HEK293 (cell line): Measurements from ENCODE around the gene CTPS1.

ENCODE experiments used
- CTCF ChIA-PET: fragments of 350-600 bp; formaldehyde crosslinking; extraction: SDS; loops from one replicate; lab custom pipeline; 2021; ENCODE audit warnings: antibody characterized with exemption; lab: Yijun Ruan, JAX
- POLR2A ChIA-PET: fragments of 300-600 bp; formaldehyde crosslinking; extraction: SDS; loops from one replicate; lab custom pipeline; 2020; ENCODE audit warnings: antibody characterized with exemption, inconsistent platforms; lab: Yijun Ruan, JAX
- H3K27ac ChIP-seq: fragments of 200-500 bp; sonication (Bioruptor generic); 2 replicates; pipeline ENCODE4 v1.5.1; 2014; ENCODE audit warnings: low read depth, low read length, control low read depth, inconsistent platforms; ENCODE audit errors: extremely low read depth
- H3K36me3 ChIP-seq, 2 experiments: fragments of 200-500 bp in 1 of 2; sonication (Bioruptor generic) in 1 of 2; 1 replicate in 1 of 2; 2 replicates in 1 of 2; pipeline ENCODE4 v1.5.1; 2014 to 2017; ENCODE audit warnings: inconsistent platforms in 2 of 2, low read length in 2 of 2; ENCODE audit not compliant: control insufficient read depth in 2 of 2, insufficient read depth in 1 of 2
- H3K4me1 ChIP-seq: fragments of 200-500 bp; sonication (Bioruptor generic); 2 replicates; pipeline ENCODE4 v1.5.1; 2014; ENCODE audit warnings: mild to moderate bottlenecking, low read length, inconsistent platforms; ENCODE audit not compliant: control insufficient read depth, insufficient read depth
- H3K4me3 ChIP-seq: 2 replicates; pipeline ENCODE4 v1.5.1; 2011; ENCODE audit warnings: low read depth, mild to moderate bottlenecking, control low read depth, low read length, moderate library complexity
- H3K9me3 ChIP-seq: fragments of 200-500 bp; sonication (Bioruptor generic); 2 replicates; pipeline ENCODE4 v1.5.1; 2014; ENCODE audit warnings: low read depth, low read length, inconsistent platforms; ENCODE audit not compliant: control insufficient read depth, insufficient read depth
- BCL11B ChIP-seq: fragments of 450-650 bp; formaldehyde crosslinking; IDR thresholded peaks from 2 replicates; pipeline ENCODE4 v1.5.1; 2016; ENCODE audit warnings: low read depth, missing biosample characterization, missing genetic modification characterization
- HOXC10 ChIP-seq: sonication (generic); formaldehyde crosslinking; IDR thresholded peaks from 2 replicates; pipeline ENCODE4 v1.8.1; 2023; ENCODE audit warnings: mild to moderate bottlenecking, missing genetic modification reagents
- KLF8 ChIP-seq: fragments of 450-650 bp; formaldehyde crosslinking; IDR thresholded peaks from 2 replicates; pipeline ENCODE4 v1.5.1; 2016; ENCODE audit warnings: missing biosample characterization, missing genetic modification characterization
- OSR2 ChIP-seq: fragments of 450-650 bp; formaldehyde crosslinking; IDR thresholded peaks from 2 replicates; pipeline ENCODE4 v1.5.1; 2016; ENCODE audit warnings: missing biosample characterization, missing genetic modification characterization
- RBAK ChIP-seq: fragments of 450-650 bp; formaldehyde crosslinking; IDR thresholded peaks from 2 replicates; pipeline ENCODE4 v1.5.1; 2016; ENCODE audit warnings: missing biosample characterization, missing genetic modification characterization
- TRIM28 ChIP-seq: IDR thresholded peaks from 2 replicates; pipeline ENCODE4 v1.6.1; 2011; ENCODE audit warnings: low read length, control low read depth, borderline replicate concordance
- ZBTB17 ChIP-seq: fragments of 450-650 bp; formaldehyde crosslinking; IDR thresholded peaks from 2 replicates; pipeline ENCODE4 v1.5.1; 2016; ENCODE audit warnings: missing biosample characterization, missing genetic modification characterization
- ZBTB48 ChIP-seq: fragments of 450-650 bp; formaldehyde crosslinking; IDR thresholded peaks from 2 replicates; pipeline ENCODE4 v1.5.1; 2016; ENCODE audit warnings: missing biosample characterization, missing genetic modification characterization
- ZBTB7A ChIP-seq: fragments of 450-650 bp; formaldehyde crosslinking; IDR thresholded peaks from 2 replicates; pipeline ENCODE4 v1.5.1; 2016; ENCODE audit warnings: low read depth, missing biosample characterization, missing genetic modification characterization
- ZBTB8A ChIP-seq: fragments of 450-650 bp; formaldehyde crosslinking; IDR thresholded peaks from 2 replicates; pipeline ENCODE4 v1.5.1; 2016; ENCODE audit warnings: missing biosample characterization, missing genetic modification characterization
- ZNF121 ChIP-seq: fragments of 450-650 bp; formaldehyde crosslinking; IDR thresholded peaks from 2 replicates; pipeline ENCODE4 v1.5.1; 2016; ENCODE audit warnings: missing biosample characterization, missing genetic modification characterization
- ZNF133 ChIP-seq: fragments of 450-650 bp; formaldehyde crosslinking; IDR thresholded peaks from 2 replicates; pipeline ENCODE4 v1.5.1; 2016; ENCODE audit warnings: missing biosample characterization, missing genetic modification characterization
- ZNF140 ChIP-seq: fragments of 450-650 bp; formaldehyde crosslinking; IDR thresholded peaks from 2 replicates; pipeline ENCODE4 v1.5.1; 2016; ENCODE audit warnings: missing biosample characterization, missing genetic modification characterization
- ZNF280C ChIP-seq: fragments of 450-650 bp; formaldehyde crosslinking; IDR thresholded peaks from 2 replicates; pipeline ENCODE4 v1.5.1; 2016; ENCODE audit warnings: missing biosample characterization, missing genetic modification characterization
- ZNF354C ChIP-seq: fragments of 450-650 bp; formaldehyde crosslinking; IDR thresholded peaks from 2 replicates; pipeline ENCODE4 v1.5.1; 2016; ENCODE audit warnings: missing biosample characterization, missing genetic modification characterization, low read depth, borderline replicate concordance
- ZNF366 ChIP-seq: fragments of 450-650 bp; formaldehyde crosslinking; conservative IDR thresholded peaks from 2 replicates; pipeline ENCODE4 v1.5.1; 2016; ENCODE audit warnings: missing biosample characterization, missing genetic modification characterization
- ZNF37A ChIP-seq: fragments of 450-650 bp; IDR thresholded peaks from 2 replicates; pipeline ENCODE4 v1.5.1; 2018; ENCODE audit warnings: missing biosample characterization, missing genetic modification characterization
- ZNF391 ChIP-seq: fragments of 450-650 bp; formaldehyde crosslinking; IDR thresholded peaks from 2 replicates; pipeline ENCODE4 v1.5.1; 2016; ENCODE audit warnings: low read depth, missing biosample characterization, missing genetic modification characterization, borderline replicate concordance
- ZNF48 ChIP-seq: fragments of 450-650 bp; formaldehyde crosslinking; IDR thresholded peaks from 2 replicates; pipeline ENCODE4 v1.5.1; 2016; ENCODE audit warnings: missing biosample characterization, missing genetic modification characterization
- ZNF501 ChIP-seq: fragments of 450-650 bp; formaldehyde crosslinking; IDR thresholded peaks from 2 replicates; pipeline ENCODE4 v1.5.1; 2016; ENCODE audit warnings: missing biosample characterization, missing genetic modification characterization
- ZNF510 ChIP-seq: fragments of 450-650 bp; formaldehyde crosslinking; IDR thresholded peaks from 2 replicates; pipeline ENCODE4 v1.5.1; 2018; ENCODE audit warnings: mild to moderate bottlenecking, missing genetic modification characterization, missing biosample characterization; ENCODE audit not compliant: insufficient replicate concordance
- ZNF513 ChIP-seq: fragments of 450-650 bp; IDR thresholded peaks from 2 replicates; pipeline ENCODE4 v1.5.1; 2018; ENCODE audit warnings: missing biosample characterization, missing genetic modification characterization
- ZNF548 ChIP-seq: fragments of 450-650 bp; formaldehyde crosslinking; IDR thresholded peaks from 2 replicates; pipeline ENCODE4 v1.5.1; 2016; ENCODE audit warnings: missing biosample characterization, missing genetic modification characterization
- ZNF580 ChIP-seq: fragments of 450-650 bp; formaldehyde crosslinking; IDR thresholded peaks from 2 replicates; pipeline ENCODE4 v1.5.1; 2016; ENCODE audit warnings: missing biosample characterization, missing genetic modification characterization
- ZNF639 ChIP-seq: fragments of 450-650 bp; formaldehyde crosslinking; IDR thresholded peaks from 2 replicates; pipeline ENCODE4 v1.5.1; 2016; ENCODE audit warnings: missing biosample characterization, missing genetic modification characterization
- ZNF76 ChIP-seq: fragments of 450-650 bp; formaldehyde crosslinking; IDR thresholded peaks from 2 replicates; pipeline ENCODE4; 2016; ENCODE audit warnings: low read depth, missing biosample characterization, missing genetic modification characterization, borderline replicate concordance
- ZNF777 ChIP-seq: fragments of 450-650 bp; formaldehyde crosslinking; IDR thresholded peaks from 2 replicates; pipeline ENCODE4 v1.5.1; 2017; ENCODE audit warnings: missing biosample characterization, missing genetic modification characterization, borderline replicate concordance
- ZNF791 ChIP-seq: fragments of 450-650 bp; formaldehyde crosslinking; IDR thresholded peaks from 2 replicates; pipeline ENCODE4 v1.5.1; 2016; ENCODE audit warnings: missing biosample characterization, missing genetic modification characterization
- ZNF843 ChIP-seq: fragments of 450-650 bp; formaldehyde crosslinking; IDR thresholded peaks from 2 replicates; pipeline ENCODE4 v1.5.1; 2016; ENCODE audit warnings: missing biosample characterization, missing genetic modification characterization
- ZSCAN16 ChIP-seq: fragments of 450-650 bp; formaldehyde crosslinking; IDR thresholded peaks from 2 replicates; pipeline ENCODE4 v1.5.1; 2016; ENCODE audit warnings: missing biosample characterization, missing genetic modification characterization

CTPS1 gene

GRCh38 chr1:40989066-40989465 is 9.6 kb downstream of the CTPS1 start:
- Histone ChIP-seq H3K4me1 (no peaks in the 10 kb centered on the region), H3K9me3 (no peaks in the 10 kb centered on the region), H3K4me3 (no peak overlapping the region), H3K27ac (no peak overlapping the region), H3K36me3 (peaks cover 54 to 100% of the 10 kb centered on the region in 2 experiments)
- ChIA-PET POLR2A (interaction anchor here (1.1 kb wide), 1 partner anchor 14 kb away, joined by 3 read pairs; no protein-coding TSS in a partner anchor), CTCF (interaction anchor here (0.7 kb wide), 1 partner anchor 66 kb away, joined by 3 read pairs; no protein-coding TSS in a partner anchor)
- TF ChIP-seq ZNF133 (no peak), RBAK (tag by site-specific recombination) (no peak), ZNF510 (tag by site-specific recombination) (no peak), ZNF639 (no peak), OSR2 (tag by site-specific recombination) (no peak), ZBTB48 (tag by site-specific recombination) (no peak), ZNF501 (tag by site-specific recombination) (no peak), ZSCAN16 (tag by site-specific recombination) (no peak)

GRCh38 chr1:40997096-40997495 is 17.6 kb downstream of the CTPS1 start:
- H3K4me3 ChIP-seq: no peak overlapping the region
- no peak for TF ChIP-seq ZBTB7A (tag by site-specific recombination)
- no peak for TF ChIP-seq ZBTB48 (tag by site-specific recombination)
- no peak for TF ChIP-seq ZNF140 (tag by site-specific recombination)
- 0 out of 2 replicates have a peak, but pooled peaks have one; percentile 33 for TF ChIP-seq ZNF121 (tag by site-specific recombination)
- TF ChIP-seq ZNF548 (tag by site-specific recombination): no peak
- TF ChIP-seq ZNF580 (tag by site-specific recombination): no peak
- no peak for TF ChIP-seq ZNF513 (tag by site-specific recombination)
- TF ChIP-seq ZNF777: no peak
- no peaks in the 10 kb centered on the region for H3K9me3 ChIP-seq
- CTCF ChIA-PET: interaction anchor here (0.5 kb wide), 1 partner anchor 18 kb away, joined by 3 read pairs; no protein-coding TSS in a partner anchor
- POLR2A ChIA-PET: interaction anchor here (1.8 kb wide), 1 partner anchor 18 kb away, joined by 7 read pairs; the partner anchor contains the start of gene CTPS1
- H3K4me1 ChIP-seq: no peaks in the 10 kb centered on the region
- no peak overlapping the region for H3K27ac ChIP-seq
- H3K36me3 ChIP-seq: peaks cover 70 to 99% of the 10 kb centered on the region in 2 experiments

- Histone ChIP-seq H3K9me3 (no peaks in the 10 kb centered on the region), H3K4me1 (peaks cover 7% of the 10 kb centered on the region), H3K27ac (no peak overlapping the region), H3K4me3 (no peak overlapping the region), H3K36me3 (peaks cover 59 to 99% of the 10 kb centered on the region in 2 experiments)
- POLR2A ChIA-PET: no interaction called here
- CTCF ChIA-PET: interaction anchor here (0.6 to 0.7 kb wide), 2 partner anchors 44 to 49 kb away, joined by 3 to 5 read pairs; no protein-coding TSS in a partner anchor
- TF ChIP-seq ZNF366 (tag by site-specific recombination): no peak
- TF ChIP-seq ZNF843 (tag by site-specific recombination): no peak
- no peak for TF ChIP-seq ZNF354C (tag by site-specific recombination)
- no peak for TF ChIP-seq ZNF37A (tag by site-specific recombination)
- no peak for TF ChIP-seq ZNF76 (tag by site-specific recombination)
- TF ChIP-seq ZNF391 (tag by site-specific recombination): no peak
- TF ChIP-seq KLF8 (tag by site-specific recombination): no peak
- TF ChIP-seq HOXC10 (CRISPR knock-in tag): no peak
- TF ChIP-seq TRIM28: no peak
- no peak for TF ChIP-seq ZNF48
- no peak for TF ChIP-seq ZNF280C (tag by site-specific recombination)
- no peak for TF ChIP-seq ZBTB17 (tag by site-specific recombination)
- TF ChIP-seq BCL11B (tag by site-specific recombination): no peak
- no peak for TF ChIP-seq ZBTB8A
- TF ChIP-seq ZNF791 (tag by site-specific recombination): no peak
Observed at GRCh38 chr1:40998668-40999067, 19.2 kb downstream of the CTPS1 start.
